ENCODE measurements around the gene SPIRE1.
"Not testable (repeated sequence)": the region's sequence is repeated elsewhere in the genome, so short reads cannot be mapped to it uniquely, and the experiment has no call there.

The SPIRE1 gene

DNA sequence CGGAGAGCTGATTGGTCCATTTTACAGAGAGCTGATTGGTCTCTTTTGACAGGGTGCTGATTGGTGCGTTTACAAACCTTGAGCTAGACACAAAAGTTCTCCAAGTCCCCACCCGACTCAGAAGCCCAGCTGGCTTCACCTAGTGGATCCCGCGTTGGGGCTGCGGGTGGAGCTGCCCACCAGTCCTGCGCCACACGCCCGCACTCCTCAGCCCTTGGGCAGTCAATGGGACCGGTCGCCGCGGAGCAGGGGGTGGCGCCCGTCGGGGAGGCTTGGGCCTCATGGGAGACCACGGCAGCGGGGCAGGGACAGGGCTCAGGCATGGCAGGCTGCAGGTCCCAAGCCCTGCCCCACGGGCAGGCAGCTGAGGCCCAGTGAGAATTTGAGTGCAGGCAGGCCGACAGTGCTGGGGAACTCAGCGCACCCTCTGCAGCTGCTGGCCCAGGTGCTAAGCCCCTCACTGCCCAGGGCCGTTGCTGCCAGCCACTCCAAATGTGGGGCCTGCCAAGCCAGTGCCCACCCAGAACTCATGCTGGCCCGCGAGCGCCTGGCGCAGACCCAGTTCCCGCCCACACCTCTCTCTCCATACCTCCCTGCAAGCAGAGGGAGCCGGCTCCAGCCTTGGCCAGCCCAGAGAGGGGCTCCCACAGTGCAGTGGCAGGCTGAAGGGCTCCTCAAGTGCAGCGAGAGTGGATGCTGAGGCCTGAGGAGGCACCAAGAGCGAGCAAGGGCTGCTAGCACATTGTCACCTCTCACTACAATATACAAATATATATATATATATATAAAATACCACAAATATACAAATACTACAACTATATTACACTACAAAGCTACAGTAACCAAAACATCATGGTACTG is 100.7 kb downstream of the SPIRE1 start:
- DNase-seq (ENCODE audit: low read depth in 3 of 3, low spot score in 1 of 3): no peak

DNA sequence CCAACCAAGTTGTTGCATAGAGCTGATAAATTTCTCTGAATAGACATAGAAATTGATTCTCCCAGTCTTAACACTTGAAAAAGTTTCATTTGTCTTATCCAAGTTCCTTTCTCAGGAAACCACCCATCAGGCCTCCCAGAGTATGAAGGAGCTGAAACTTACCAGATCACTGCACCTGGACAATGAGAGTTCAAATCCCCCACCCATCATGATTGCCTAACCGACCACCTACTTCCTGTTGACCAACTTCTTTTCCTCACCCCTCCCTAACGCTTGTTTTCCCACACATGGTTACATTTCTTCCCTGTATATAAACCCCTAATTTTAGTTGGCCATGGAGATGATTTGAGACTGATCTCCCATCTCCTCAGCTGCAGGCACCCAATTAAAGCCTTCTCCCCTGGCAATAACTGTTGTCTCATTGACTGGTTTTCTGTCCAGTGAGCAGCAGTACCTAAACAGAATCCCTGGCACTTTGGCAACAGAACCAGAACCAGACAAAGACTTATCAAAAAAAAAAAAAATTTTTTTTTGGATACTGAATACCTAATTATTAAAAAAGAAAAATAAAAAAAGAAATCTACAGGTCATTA is 103.0 kb downstream of the SPIRE1 start:
- no peak for DNase-seq (ENCODE audit: low read depth in 3 of 3, low spot score in 1 of 3)

DNA sequence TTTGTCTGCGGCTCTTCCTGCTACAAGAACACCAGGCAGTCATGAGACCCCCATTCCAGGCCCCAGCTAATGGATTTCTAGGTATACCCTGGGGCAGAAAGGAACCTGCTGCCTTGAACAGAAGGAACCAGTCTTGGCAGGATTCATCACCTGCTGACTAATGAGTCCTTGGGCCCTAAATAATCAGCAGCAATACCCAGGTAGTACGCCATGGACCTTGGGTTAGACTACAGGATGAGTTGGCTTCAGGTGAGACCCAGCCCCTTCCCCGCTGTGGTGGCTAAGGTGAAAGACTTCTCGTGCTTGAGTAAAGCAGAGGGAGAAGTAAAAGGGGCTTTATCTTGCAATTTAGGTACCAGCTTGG is 105.0 kb downstream of the SPIRE1 start:
- DNase-seq (ENCODE audit: low read depth in 3 of 3, low spot score in 1 of 3): no peak

DNA sequence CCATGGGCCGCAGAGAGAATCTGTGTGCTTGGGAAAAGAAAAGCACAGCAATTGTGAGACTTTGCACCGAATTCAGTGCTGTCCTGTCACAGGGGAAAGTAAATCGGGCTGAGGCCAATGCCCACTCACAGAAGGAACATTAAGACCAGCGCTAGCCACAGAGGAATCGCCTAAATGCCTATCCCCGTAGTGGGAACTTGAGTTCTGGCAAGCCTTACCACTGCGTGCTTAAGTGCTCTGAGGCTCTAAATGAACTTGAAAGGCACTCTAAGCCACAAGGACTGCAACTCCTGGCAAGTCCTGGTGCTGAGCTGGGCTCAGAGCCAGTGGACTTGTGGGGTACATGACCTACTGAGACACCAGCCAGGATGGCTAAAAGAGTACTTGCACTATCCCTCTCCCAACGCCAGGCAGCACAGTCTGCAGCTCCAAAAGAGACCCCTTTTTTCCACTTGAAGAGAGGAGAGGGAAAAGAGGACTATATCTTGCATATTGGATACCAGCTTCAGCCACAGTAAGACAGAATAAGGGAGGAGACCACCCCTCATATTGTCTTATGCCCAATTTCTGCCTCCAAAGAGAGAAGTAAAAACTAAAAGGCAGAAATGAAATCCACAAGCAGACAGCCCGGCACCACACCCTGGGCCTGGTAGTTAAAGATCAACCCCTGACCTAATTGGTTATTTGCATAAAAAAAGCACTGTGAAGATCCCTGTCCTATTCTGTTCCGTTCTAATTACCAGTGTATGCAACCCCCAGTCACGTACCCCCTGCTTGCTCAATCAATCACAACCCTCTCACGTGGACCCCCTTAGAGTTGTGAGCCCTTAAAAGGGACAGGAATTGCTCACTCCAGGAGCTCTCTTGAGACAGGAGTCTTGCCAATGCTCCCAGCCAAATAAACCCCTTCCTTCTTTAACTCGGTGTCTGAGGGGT is 105.7 kb downstream of the SPIRE1 start:
- DNase-seq (ENCODE audit: low read depth in 3 of 3, low spot score in 1 of 3): not testable (repeated sequence)

DNA sequence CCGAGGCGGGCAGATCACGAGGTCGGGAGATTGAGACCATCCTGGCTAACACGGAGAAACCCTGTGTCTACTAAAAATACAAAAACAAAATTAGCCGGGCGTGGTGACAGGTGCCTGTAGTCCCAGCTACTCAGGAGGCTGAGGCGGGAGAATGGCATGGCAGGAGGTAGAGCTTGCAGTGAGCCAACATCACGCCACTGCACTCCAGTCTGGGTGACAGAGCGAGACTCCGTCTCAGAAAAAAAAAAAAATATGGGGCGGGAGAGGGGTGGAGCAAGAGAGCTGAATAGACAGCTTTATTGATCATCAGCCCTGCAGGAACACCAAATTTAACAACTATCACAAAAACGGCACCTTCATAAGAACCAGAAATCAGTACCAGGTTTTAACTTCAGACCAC is 106.4 kb downstream of the SPIRE1 start:
- DNase-seq (ENCODE audit: low read depth in 3 of 3, low spot score in 1 of 3): not testable (repeated sequence)

DNA sequence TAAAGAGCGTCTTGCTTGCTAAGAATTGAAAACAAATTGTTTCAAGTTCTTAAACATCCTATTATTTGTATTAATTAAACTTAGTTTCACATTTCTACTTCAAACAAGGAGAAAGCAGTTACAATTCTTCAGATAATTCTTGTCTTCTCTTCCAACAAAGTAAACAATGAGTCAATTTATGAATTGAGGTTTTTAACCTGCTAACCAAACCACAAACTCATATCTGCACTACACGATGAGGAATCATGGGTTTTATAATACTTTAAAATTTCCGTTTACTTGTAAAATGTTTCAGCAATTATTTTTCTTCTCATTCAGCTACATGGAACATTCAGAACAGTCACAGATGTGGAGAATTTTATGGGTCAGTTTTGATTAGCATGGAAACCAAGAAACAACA is 114.2 kb downstream of the SPIRE1 start:
- DNase-seq (ENCODE audit: low read depth in 3 of 3, low spot score in 1 of 3): no peak

DNA sequence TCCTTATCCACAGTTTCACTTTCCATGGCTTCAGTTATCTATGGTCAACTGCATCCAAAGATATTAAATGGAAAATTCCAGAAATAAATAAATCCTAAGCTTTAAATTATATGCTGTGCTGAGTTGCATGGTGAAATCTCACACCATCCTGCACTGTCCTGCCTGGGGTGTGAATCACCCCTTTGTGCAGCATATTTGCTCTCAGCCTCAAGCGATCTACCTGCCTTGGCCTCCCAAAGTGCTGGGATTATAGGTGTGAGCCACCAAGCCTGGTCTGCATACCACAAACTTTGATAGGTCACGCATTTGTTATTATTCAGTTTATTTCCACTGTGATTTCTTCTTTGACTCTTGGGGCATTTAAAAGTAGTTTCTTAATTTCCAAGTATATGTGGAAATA is 117.2 kb downstream of the SPIRE1 start:
- DNase-seq (ENCODE audit: low read depth in 3 of 3, low spot score in 1 of 3): no peak

DNA sequence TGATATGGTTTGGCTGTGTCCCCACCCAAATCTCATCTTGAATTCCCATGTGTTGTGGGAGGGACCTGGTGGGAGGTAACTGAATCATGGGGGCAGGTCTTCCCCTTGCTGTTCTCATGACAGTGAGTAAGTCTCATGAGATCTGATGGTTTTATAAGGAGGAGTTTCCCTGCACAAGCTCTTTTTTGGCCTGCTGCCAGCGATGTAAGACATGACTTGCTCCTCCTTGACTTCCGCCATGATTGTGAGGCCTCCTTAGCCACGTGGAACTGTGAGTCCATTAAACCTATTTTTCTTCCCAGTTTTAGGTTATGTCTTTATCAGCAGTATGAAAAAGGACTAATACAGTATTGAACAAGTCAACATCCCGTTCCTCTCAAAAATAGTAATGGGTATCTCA is 118.7 kb downstream of the SPIRE1 start:
- not testable (repeated sequence) for DNase-seq (ENCODE audit: low read depth in 3 of 3, low spot score in 1 of 3)

DNA sequence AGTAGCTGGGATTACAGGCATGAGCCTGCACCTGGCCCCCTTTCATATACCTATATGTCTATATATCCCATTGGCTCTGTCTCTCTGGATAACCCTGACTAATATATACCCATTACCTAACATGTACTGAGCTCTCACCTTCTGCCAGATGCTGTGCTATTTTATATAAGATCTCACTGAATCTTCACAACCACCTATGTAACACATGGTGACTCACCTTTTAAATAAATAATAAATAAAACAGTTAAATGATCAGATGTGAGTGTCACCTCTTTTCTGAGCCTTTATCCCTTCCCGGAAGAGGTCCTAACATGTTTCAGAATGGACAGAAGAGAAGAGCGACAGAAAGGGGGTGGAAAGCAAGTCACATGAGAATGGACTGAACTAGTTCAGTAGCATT is 123.1 kb downstream of the SPIRE1 start:
- DNase-seq (ENCODE audit: low read depth in 3 of 3, low spot score in 1 of 3): no peak

DNA sequence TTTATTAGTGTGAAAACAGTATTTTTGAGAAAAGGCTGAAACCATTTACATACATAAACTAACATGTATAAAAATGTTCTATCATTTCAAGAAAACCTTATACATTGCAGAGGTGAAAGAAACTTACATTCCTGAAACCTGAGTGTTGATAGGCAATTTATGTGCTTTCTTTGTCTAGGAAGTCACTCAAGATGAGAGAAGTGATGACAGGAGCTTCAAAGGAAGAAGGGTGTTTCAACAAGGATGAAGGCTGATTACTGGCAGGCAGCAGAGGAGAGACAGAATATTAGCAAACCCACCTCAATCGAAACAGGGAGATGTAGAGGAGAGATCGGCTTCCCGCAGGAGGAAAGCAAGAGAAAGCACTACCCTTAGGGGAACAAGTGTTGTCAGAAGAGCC is 125.2 kb downstream of the SPIRE1 start:
- DNase-seq (ENCODE audit: low read depth in 3 of 3, low spot score in 1 of 3): no peak

DNA sequence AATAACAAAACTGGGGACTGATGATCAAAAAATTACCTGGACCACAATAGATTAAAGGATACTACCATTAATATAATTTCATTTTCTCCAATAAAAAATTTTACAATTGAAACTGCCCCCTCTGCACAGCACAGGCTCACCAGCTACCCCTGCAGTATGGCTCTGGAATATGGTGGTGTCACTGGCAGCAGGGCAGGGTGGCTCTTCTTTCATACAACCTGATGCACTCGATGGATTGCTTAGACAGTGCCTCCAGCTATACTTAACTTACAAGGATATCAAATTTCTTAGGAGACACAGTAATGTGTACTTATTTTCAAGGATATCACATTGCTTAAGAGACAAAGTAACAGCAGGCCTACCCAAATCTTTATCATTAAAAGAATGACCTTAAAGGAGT is 126.2 kb downstream of the SPIRE1 start:
- no peak for DNase-seq (ENCODE audit: low read depth in 3 of 3, low spot score in 1 of 3)

DNA sequence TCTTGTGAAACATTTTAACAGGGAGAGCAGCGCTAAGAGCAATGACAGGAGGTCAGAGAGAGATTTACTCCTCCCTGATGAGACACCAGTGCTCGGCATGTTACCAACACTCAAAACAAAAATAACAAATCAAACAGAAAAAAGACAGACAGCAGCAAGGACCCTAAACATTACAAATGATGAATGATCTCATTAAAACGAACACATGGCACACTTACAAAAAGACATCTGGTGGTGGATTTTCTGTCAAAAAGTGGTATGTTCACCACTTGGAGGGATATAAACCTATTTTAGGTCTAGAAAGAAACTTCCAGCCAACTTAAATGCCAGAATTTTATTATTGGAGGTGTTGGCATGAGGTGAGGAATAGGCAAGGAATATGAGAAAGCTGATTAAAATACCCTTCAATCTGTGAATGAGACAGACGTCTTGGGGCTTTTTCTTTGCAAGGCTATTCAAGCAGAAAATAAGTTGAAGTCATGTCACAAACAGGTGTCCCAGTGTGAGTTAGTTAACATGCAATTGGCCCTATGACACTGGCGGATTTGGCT is 137.4 kb downstream of the SPIRE1 start:
- DNase-seq (ENCODE audit: low read depth in 3 of 3, low spot score in 1 of 3): no peak

DNA sequence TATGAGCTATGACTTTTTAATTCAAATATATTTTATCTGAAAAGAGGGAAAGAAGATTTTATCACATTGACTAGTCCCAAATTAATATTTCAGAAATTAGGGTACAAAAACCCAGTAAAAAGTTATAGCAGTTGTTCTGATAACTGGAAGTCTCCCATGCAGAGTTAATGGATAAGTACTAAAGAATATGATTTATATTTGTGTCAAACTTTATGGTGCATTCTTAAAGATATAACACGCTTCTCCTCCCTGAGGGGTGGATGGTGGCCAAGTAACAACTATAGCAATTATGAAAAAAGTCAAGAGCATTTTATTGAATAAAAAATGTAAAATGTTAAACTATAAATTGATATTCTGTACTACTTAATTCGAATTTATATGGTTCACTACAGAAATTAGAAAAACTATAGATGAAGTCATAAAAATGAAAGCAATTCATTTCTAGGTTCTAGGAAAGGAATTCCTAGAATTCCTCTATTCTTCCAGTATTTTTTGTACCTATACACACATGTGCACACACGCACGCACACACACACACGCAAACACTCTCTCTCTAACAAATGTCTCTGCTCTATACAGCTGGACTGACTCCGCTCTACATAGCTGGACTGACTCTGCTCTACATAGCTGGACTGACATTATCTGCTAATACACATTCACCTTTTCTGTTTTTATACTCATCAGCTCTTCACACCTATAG is 138.9 kb downstream of the SPIRE1 start:
- DNase-seq (ENCODE audit: low read depth in 3 of 3, low spot score in 1 of 3): no peak

DNA sequence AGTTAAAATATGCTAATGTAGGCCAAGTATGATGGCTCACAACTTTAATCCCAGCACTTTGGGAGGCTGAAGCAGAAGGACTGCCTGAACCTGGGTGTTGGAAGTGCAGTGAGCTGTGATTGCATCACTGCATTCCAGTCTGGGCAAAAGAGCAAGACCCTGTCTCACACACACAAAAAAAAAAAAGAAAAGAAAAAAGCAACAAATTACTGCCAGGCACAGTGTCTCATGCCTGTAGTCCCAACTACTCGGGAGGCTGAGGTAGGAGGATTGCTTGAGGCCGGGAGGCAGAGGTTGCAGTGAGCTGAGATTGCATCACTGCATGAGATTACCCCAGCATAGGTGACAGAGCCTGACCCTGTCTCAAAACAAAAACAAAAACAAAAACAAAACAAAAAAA is 139.6 kb downstream of the SPIRE1 start:
- no peak for DNase-seq (ENCODE audit: low read depth in 3 of 3, low spot score in 1 of 3)

DNA sequence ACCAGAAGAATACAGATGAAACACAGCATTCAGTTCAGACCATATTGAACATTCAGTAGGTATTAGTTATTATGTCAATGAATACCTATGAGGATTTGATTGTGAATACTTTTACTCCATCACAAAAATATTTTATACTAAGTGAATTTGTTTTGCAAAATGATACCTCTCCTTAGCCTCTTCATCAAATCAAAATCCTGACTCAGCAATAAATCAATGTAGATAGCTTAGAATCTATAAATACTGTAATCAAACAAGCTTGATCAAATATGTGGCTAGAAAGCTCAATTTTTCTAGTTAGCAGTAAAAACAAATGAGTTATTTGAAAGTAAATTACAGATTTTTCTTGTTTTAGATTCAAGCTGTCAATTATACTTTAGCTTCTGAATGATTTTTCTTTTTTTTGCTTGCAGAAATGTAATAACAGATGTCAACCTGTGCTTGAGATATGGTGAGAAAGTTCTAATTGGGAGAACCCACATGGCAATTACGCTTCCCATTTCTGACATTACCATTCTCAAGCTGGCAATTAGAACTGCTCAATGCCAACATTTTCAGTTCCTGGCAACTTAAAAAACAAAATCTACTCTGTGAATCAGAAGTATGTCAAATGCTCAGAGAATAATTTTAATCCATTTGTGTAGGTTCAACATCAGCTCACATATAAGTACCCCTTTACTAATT is 140.6 kb downstream of the SPIRE1 start:
- no peak for DNase-seq (ENCODE audit: low read depth in 3 of 3, low spot score in 1 of 3)

DNA sequence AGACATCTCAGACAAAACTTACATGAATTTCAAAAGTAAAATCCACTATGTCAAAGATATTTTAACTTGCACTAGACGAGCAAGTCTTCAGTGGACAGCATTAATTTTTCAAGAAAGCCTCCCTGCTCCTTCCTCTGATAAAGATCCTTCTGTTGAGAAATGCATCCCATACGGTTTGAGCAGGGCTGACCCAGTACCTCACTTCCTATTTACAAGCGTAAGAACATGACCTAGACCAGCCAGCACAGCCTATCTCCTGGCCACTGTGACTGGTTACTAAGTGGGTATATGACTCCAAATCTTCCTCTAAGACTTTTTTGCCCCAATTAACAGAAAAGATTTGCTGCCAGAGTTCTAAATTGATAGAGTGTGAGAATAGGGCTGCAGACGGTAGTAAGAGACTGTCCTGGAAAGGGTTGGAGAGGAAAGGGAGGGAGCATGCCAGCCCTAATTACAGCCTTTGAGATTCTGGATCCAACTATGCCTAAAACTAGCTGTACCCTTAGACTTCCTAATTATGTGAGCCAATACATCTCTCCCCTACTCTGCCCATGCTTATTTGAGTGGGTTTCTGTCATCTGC is 141.8 kb downstream of the SPIRE1 start:
- DNase-seq (ENCODE audit: low read depth in 3 of 3, low spot score in 1 of 3): no peak

DNA sequence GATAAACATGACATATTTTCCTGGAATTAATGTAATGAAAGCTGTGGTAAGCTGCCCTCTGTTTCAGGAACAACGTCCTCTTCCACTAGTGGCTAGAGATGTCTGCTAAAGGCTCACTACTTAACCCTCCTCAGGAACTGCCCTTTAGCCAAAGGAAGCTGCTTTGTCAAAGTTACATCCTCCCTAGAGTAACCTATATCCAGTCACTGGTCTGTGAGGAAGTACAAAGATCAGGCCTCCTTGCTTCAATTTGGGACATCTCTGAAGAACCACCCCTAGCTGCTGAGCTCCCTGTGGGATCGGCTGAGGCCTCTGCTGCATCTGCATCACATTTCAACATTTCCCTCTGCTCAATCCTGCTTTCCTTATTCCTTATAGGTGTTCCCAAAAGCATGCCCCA is 142.4 kb downstream of the SPIRE1 start:
- DNase-seq (ENCODE audit: low read depth in 3 of 3, low spot score in 1 of 3): no peak

DNA sequence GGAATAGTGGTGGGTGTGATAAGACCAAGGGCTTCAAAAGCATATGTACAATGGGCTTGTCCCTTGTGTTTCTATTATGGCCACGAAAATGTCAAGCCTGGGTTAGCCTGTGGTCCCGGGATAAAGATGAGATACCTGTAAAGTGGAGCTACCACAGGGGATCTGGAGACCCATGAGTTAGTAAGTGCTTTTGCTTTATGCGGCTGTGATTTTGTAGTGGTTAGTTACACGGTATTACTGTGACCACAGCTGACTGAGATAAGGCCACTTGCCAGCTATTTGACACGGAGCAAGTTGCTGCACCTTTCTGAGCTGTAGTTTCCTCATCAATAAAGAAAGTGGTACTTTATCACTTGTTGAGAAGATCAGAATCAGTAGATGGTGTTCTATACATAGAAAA is 150.9 kb downstream of the SPIRE1 start:
- DNase-seq (ENCODE audit: low read depth in 3 of 3, low spot score in 1 of 3): no peak

DNA sequence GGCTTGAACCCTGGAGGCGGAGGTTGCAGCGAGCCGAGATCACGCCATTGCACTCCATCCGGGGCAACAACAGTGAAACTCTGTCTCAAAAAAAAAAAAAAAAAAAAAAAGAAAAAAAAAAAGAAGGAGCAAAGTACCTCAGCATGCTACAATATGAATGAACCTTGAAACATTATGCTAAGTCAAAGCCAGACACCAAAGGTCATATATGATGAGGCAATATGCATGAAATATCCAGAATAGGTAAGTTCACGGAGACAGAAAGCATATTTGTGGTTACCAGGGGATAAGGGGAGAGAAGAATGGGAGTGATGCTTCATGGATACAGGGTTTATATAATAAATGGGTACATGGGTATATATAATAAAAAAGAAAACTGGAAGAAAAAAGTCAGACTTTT is 156.9 kb downstream of the SPIRE1 start:
- no peak for DNase-seq (ENCODE audit: low read depth in 3 of 3, low spot score in 1 of 3)

DNA sequence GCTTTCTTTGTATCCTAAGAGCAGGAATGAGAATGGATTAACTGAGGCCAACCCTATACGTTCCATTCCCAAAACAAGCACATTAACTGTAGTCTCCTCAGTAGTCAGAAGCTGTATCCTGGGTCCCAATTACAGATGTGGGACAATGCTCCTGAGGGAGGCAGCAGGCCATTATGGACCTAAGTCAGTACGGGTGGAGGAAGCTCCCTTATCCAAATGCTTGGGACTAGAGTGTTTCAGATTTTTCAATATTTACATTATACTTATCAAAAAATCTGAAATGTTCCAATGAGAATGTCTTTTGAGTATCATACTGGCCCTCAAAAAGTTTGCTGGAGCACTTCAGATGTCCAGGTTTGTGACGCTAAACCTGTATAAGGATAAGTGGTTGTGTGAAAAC is 160.1 kb downstream of the SPIRE1 start:
- DNase-seq (ENCODE audit: low read depth in 3 of 3, low spot score in 1 of 3): no peak
